ENCODE results near the gene CRISPLD2.

- TF ChIP-seq POLR2AphosphoS5 (IDR thresholded peaks at IDR 0.05; ENCODE audit: control insufficient read depth, insufficient read depth, low read depth, low read length) (no peak), CEBPG (CRISPR knock-in tag; IDR thresholded peaks at IDR 0.05) (no peak), CEBPG (tag; conservative IDR thresholded peaks at IDR 0.05 in 1 of 2, IDR thresholded peaks at IDR 0.05 in 1 of 2) (no peak), MLLT1 (IDR thresholded peaks at IDR 0.05) (no peak), CBFB (CRISPR knock-in tag; IDR thresholded peaks at IDR 0.05) (no peak), E2F5 (CRISPR knock-in tag; IDR thresholded peaks at IDR 0.05) (no peak)
These were observed 41.1 kb upstream of the CRISPLD2 start for GRCh38 chr16:84778720-84779119.
